ENCODE data around the gene RABGGTA.

Gene RABGGTA

DNA sequence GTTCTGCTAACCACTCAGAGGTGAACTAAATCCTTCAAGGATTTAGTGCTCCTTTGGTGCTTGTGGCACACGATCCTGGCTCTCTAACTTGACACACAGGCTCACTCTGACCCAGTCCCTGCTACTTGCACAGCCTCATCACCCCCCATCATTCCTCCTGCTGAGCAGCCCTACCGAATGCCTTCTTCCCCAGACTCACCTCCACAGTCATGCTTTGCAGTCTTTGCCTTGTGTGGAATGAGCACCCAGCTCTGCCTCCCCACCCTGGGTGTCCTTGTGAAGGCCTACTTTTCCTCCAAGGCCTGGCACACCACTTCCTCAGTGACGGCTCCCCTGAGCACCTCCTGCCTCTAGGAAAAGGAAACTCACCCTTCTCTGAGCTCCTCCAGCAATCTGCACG is 21.0 kb downstream of the RABGGTA start:
- Histone ChIP-seq H3K9me2 (replicated peaks; ENCODE audit: insufficient read depth, low read length) (no peaks in the 10 kb centered on the region), H3K4me3 (ENCODE audit: low read length) (no peak overlapping the region), H4K20me1 (ENCODE audit: insufficient read depth, low read length) (no peaks in the 10 kb centered on the region), H3K9ac (ENCODE audit: low read length) (no peak overlapping the region), H3K4me2 (ENCODE audit: low read depth, low read length) (no peak overlapping the region), H3K27me3 (replicated peaks; ENCODE audit: insufficient read depth, low read length) (no peaks in the 10 kb centered on the region), H2AFZ (ENCODE audit: low read length) (no peak overlapping the region), H3K9me3 (replicated peaks; ENCODE audit: insufficient read depth, low read length) (no peaks in the 10 kb centered on the region), H3K36me3 (replicated peaks; ENCODE audit: insufficient read depth, low read length) (no peaks in the 10 kb centered on the region), H3F3A (ENCODE audit: insufficient read depth, low read length) (peaks cover 10% of the 10 kb centered on the region; the same call in 1 of the 2 replicates), H3K79me2 (ENCODE audit: low read length) (no peaks in the 10 kb centered on the region), H3K27ac (ENCODE audit: low read length) (no peak overlapping the region), H3K4me1 (ENCODE audit: low read length) (no peaks in the 10 kb centered on the region)
- DNase-seq = no peak
- no peak for TF ChIP-seq EZH2phosphoT487 (IDR thresholded peaks at IDR 0.05; ENCODE audit: low read length)
- TF ChIP-seq, protein P1, sequence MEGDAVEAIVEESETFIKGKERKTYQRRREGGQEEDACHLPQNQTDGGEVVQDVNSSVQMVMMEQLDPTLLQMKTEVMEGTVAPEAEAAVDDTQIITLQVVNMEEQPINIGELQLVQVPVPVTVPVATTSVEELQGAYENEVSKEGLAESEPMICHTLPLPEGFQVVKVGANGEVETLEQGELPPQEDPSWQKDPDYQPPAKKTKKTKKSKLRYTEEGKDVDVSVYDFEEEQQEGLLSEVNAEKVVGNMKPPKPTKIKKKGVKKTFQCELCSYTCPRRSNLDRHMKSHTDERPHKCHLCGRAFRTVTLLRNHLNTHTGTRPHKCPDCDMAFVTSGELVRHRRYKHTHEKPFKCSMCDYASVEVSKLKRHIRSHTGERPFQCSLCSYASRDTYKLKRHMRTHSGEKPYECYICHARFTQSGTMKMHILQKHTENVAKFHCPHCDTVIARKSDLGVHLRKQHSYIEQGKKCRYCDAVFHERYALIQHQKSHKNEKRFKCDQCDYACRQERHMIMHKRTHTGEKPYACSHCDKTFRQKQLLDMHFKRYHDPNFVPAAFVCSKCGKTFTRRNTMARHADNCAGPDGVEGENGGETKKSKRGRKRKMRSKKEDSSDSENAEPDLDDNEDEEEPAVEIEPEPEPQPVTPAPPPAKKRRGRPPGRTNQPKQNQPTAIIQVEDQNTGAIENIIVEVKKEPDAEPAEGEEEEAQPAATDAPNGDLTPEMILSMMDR (IDR thresholded peaks at IDR 0.05; ENCODE audit: low read length) = no peak
- no peak for TF ChIP-seq EZH2 (optimal IDR thresholded peaks at IDR 0.05; ENCODE audit: low read depth, low read length)

DNA sequence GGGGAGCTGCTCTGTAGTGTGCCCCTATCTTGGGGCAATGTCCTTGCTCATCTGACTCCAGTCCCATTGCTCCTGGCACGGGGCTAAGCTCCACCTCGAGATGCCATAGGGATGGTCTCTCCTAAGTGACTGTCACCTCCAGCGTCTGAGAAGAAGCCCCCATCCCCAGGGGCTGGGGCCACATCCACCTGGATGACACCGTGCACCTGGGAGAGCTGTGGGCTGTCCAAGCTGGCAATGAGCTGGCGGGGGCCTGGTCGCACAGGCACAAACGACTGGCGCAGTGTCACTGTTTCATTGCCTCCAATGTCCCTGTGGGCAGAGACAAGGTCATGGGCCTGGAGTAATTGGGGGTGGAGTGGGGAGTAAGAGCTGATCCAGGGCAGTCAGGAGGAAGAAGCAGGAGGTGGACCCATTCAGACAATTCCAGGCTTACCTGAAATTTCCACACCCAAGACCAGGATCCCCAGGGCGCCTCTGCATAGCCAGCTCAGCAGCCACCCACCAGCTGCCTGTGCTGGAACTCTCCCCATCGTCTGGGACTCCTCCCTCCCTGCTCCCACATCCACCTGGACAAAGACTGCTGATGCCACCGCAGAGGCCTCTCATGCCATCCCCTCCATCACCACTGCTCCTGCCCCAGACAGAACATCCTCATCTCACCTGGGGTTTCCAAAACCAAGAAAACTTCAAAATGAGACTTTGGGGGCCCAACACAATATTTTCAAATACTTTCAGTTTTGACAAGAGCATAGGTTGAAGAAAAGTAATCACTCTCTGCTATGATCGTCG is 22.0 kb downstream of the RABGGTA start:
- no peaks in the 10 kb centered on the region for H3K9me2 ChIP-seq (replicated peaks; ENCODE audit: insufficient read depth, low read length)
- no peak overlapping the region for H3K4me2 ChIP-seq (ENCODE audit: low read depth, low read length)
- H3K79me2 ChIP-seq (ENCODE audit: low read length) = no peaks in the 10 kb centered on the region
- peaks cover 10% of the 10 kb centered on the region; the same call in 1 of the 2 replicates for H3F3A ChIP-seq (ENCODE audit: insufficient read depth, low read length)
- H4K20me1 ChIP-seq (ENCODE audit: insufficient read depth, low read length) = no peaks in the 10 kb centered on the region
- H3K9me3 ChIP-seq (replicated peaks; ENCODE audit: insufficient read depth, low read length) = no peaks in the 10 kb centered on the region
- DNase-seq = no peak
- TF ChIP-seq EZH2 (optimal IDR thresholded peaks at IDR 0.05; ENCODE audit: low read depth, low read length) (no peak), EZH2phosphoT487 (IDR thresholded peaks at IDR 0.05; ENCODE audit: low read length) (no peak)
- TF ChIP-seq, protein P1 (IDR thresholded peaks at IDR 0.05; ENCODE audit: low read length) = no peak
- no peak overlapping the region for H2AFZ ChIP-seq (ENCODE audit: low read length)
- no peaks in the 10 kb centered on the region for H3K4me1 ChIP-seq (ENCODE audit: low read length)
- H3K27me3 ChIP-seq (replicated peaks; ENCODE audit: insufficient read depth, low read length) = no peaks in the 10 kb centered on the region
- H3K36me3 ChIP-seq (replicated peaks; ENCODE audit: insufficient read depth, low read length) = no peaks in the 10 kb centered on the region
- no peak overlapping the region for H3K4me3 ChIP-seq (ENCODE audit: low read length)
- H3K27ac ChIP-seq (ENCODE audit: low read length) = no peak overlapping the region
- H3K9ac ChIP-seq (ENCODE audit: low read length) = no peak overlapping the region

DNA sequence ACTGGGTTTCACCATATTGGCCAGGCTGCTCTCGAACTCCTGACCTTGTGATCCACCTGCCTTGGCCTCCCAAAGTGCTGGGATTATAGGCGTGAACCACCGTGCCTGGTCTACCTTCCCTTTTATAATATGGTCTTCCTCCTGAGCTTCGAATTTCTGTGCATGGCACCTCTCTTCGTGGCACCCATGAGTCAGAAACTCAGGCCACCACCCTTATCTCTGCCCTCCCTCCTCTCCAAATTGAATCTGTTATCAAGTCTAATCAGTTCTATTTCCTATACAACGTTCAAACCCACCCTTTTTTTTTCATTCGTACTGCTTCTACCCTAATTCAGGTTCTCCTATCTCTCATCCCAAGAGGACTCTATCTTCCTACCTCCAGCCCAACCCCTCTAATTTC is 24.0 kb downstream of the RABGGTA start:
- Histone ChIP-seq H3K9ac (ENCODE audit: low read length) (peak overlapping the region; percentile 62; the same call in 1 of the 2 replicates), H3K9me3 (replicated peaks; ENCODE audit: insufficient read depth, low read length) (no peaks in the 10 kb centered on the region), H3K27me3 (replicated peaks; ENCODE audit: insufficient read depth, low read length) (no peaks in the 10 kb centered on the region), H2AFZ (ENCODE audit: low read length) (no peak overlapping the region), H3K4me1 (ENCODE audit: low read length) (peaks cover 6% of the 10 kb centered on the region; the same call in 1 of the 2 replicates), H4K20me1 (ENCODE audit: insufficient read depth, low read length) (no peaks in the 10 kb centered on the region), H3K79me2 (ENCODE audit: low read length) (no peaks in the 10 kb centered on the region), H3K36me3 (replicated peaks; ENCODE audit: insufficient read depth, low read length) (no peaks in the 10 kb centered on the region), H3K4me3 (ENCODE audit: low read length) (no peak overlapping the region), H3K27ac (ENCODE audit: low read length) (peak overlapping the region; percentile 84; the same call in 1 of the 2 replicates), H3F3A (ENCODE audit: insufficient read depth, low read length) (peaks cover 21% of the 10 kb centered on the region; the same call in 1 of the 2 replicates), H3K9me2 (replicated peaks; ENCODE audit: insufficient read depth, low read length) (no peaks in the 10 kb centered on the region), H3K4me2 (ENCODE audit: low read depth, low read length) (peak overlapping the region; percentile 57; the same call in 1 of the 2 replicates)
- TF ChIP-seq, protein P1 (IDR thresholded peaks at IDR 0.05; ENCODE audit: low read length) = no peak
- TF ChIP-seq EZH2phosphoT487 (IDR thresholded peaks at IDR 0.05; ENCODE audit: low read length) (no peak), EZH2 (optimal IDR thresholded peaks at IDR 0.05; ENCODE audit: low read depth, low read length) (no peak)
- no peak for DNase-seq
